Measurements from ENCODE around the gene MYO15A.
"Not testable (repeated sequence)": the region's sequence is repeated elsewhere in the genome, so short reads cannot be mapped to it uniquely, and the experiment has no call there.

MYO15A gene

GRCh38 chr17:18185832-18186626 is 77.5 kb downstream of the MYO15A start:
- no peak for DNase-seq

GRCh38 chr17:18186627-18186982 is 78.0 kb downstream of the MYO15A start:
- DNase-seq, result peak; percentile 38

- no peak for DNase-seq
These were observed 78.7 kb downstream of the MYO15A start for GRCh38 chr17:18187226-18187625.

GRCh38 chr17:18187821-18188761 is 79.5 kb downstream of the MYO15A start:
- DNase-seq, result no peak

GRCh38 chr17:18190628-18191235 is 82.2 kb downstream of the MYO15A start:
- DNase-seq, result no peak

GRCh38 chr17:18191236-18191667 is 82.7 kb downstream of the MYO15A start:
- DNase-seq, result no peak

GRCh38 chr17:18191967-18192366 is 83.4 kb downstream of the MYO15A start:
- DNase-seq, result no peak

GRCh38 chr17:18194394-18194793 is 85.8 kb downstream of the MYO15A start:
- no peak for DNase-seq

GRCh38 chr17:18194804-18195203 is 86.2 kb downstream of the MYO15A start:
- no peak for DNase-seq

GRCh38 chr17:18195246-18195645 is 86.7 kb downstream of the MYO15A start:
- no peak for DNase-seq

- no peak for DNase-seq
These were observed 89.1 kb downstream of the MYO15A start for GRCh38 chr17:18197535-18198194.

GRCh38 chr17:18198530-18198929 is 90.0 kb downstream of the MYO15A start:
- no peak for DNase-seq

GRCh38 chr17:18201108-18201507 is 92.6 kb downstream of the MYO15A start:
- no peak for DNase-seq

- DNase-seq, result no peak
These were observed 94.8 kb downstream of the MYO15A start for GRCh38 chr17:18203308-18203707.

GRCh38 chr17:18205861-18206260 is 97.3 kb downstream of the MYO15A start:
- no peak for DNase-seq

- DNase-seq, result no peak
These were observed 98.4 kb downstream of the MYO15A start for GRCh38 chr17:18206962-18207361.

- no peak for DNase-seq
These were observed 99.5 kb downstream of the MYO15A start for GRCh38 chr17:18208092-18208491.

GRCh38 chr17:18213666-18214270 is 105.2 kb downstream of the MYO15A start:
- no peak for DNase-seq

- DNase-seq, result not testable (repeated sequence)
These were observed 108.3 kb downstream of the MYO15A start for GRCh38 chr17:18216906-18217305.

GRCh38 chr17:18217412-18218015 is 109.0 kb downstream of the MYO15A start:
- DNase-seq, result peak; percentile 51

- DNase-seq, result peak; percentile 34
These were observed 110.3 kb downstream of the MYO15A start for GRCh38 chr17:18218756-18219415.

GRCh38 chr17:18224053-18224386 is 115.5 kb downstream of the MYO15A start:
- no peak for DNase-seq
